Neuronal stem cell (in vitro differentiated cells): ENCODE results near the gene PPP4R2.

Experiments
- DNase-seq: peaks from one replicate; pipeline ENCODE4 v3.0.0-alpha.2; 2013; ENCODE audit warnings: low spot score
- H2AFZ ChIP-seq: one replicate; pipeline ENCODE4 v1.6.1; 2013; ENCODE audit warnings: mild to moderate bottlenecking, low read length, inconsistent platforms
- H2AK5ac ChIP-seq: 2 replicates; pipeline ENCODE4 v1.6.1; 2013; ENCODE audit warnings: low read depth, mild to moderate bottlenecking, inconsistent platforms, low read length, moderate library complexity, mixed read lengths
- H2BK120ac ChIP-seq: 2 replicates; pipeline ENCODE4 v1.6.1; 2013; ENCODE audit warnings: low read depth, mild to moderate bottlenecking, inconsistent platforms, low read length, moderate library complexity, mixed read lengths
- H2BK12ac ChIP-seq: one replicate; pipeline ENCODE4 v1.6.1; 2013; ENCODE audit warnings: low read length, inconsistent platforms
- H2BK15ac ChIP-seq: 2 replicates; pipeline ENCODE4 v1.6.1; 2013; ENCODE audit warnings: mild to moderate bottlenecking, low read length, inconsistent platforms, mixed read lengths
- H2BK5ac ChIP-seq: one replicate; pipeline ENCODE4 v1.6.1; 2013; ENCODE audit warnings: inconsistent platforms, mild to moderate bottlenecking, low read length, moderate library complexity
- H3K14ac ChIP-seq: one replicate; pipeline ENCODE4 v1.6.1; 2013; ENCODE audit warnings: low read length, inconsistent platforms
- H3K18ac ChIP-seq: 2 replicates; pipeline ENCODE4 v1.6.1; 2013; ENCODE audit warnings: low read length, inconsistent platforms
- H3K23ac ChIP-seq: 2 replicates; pipeline ENCODE4 v1.6.1; 2013; ENCODE audit warnings: low read depth, mild to moderate bottlenecking, mixed read lengths, low read length, inconsistent platforms; ENCODE audit not compliant: poor library complexity
- H3K27ac ChIP-seq: replicated peaks from 3 replicates; pipeline ENCODE4 v1.5.1; 2013; ENCODE audit warnings: low read length, inconsistent platforms
- H3K27me3 ChIP-seq, 3 experiments: 2 replicates each; pipeline ENCODE4 v1.6.1; 2013; ENCODE audit warnings: low read length in 3 of 3, mild to moderate bottlenecking in 2 of 3, inconsistent platforms in 1 of 3, low read depth in 1 of 3, mixed read lengths in 1 of 3, moderate library complexity in 1 of 3; ENCODE audit not compliant: control insufficient read depth in 3 of 3, insufficient read depth in 3 of 3
- H3K36me3 ChIP-seq, 2 donors: replicated peaks in 1 of 2; 2 replicates each; pipeline ENCODE4 v1.6.1; 2013; ENCODE audit warnings: low read length in 2 of 2; ENCODE audit not compliant: control insufficient read depth in 2 of 2, insufficient read depth in 2 of 2
- H3K4ac ChIP-seq: 2 replicates; pipeline ENCODE4 v1.6.1; 2013; ENCODE audit warnings: inconsistent platforms, mild to moderate bottlenecking, low read length, moderate library complexity
- H3K4me1 ChIP-seq, 2 donors: 1 replicate in 1 of 2; 2 replicates in 1 of 2; pipeline ENCODE4 v1.6.1; 2013; ENCODE audit warnings: low read length in 2 of 2, low read depth in 1 of 2; ENCODE audit not compliant: control insufficient read depth in 2 of 2, insufficient read depth in 1 of 2
- H3K4me2 ChIP-seq: one replicate; pipeline ENCODE4 v1.6.1; 2013; ENCODE audit warnings: mild to moderate bottlenecking, low read length, inconsistent platforms; ENCODE audit not compliant: insufficient read depth, poor library complexity, severe bottlenecking
- H3K4me3 ChIP-seq, 2 donors: 2 replicates each; pipeline ENCODE4 v1.5.1; 2013; ENCODE audit warnings: low read length in 2 of 2, mild to moderate bottlenecking in 2 of 2, inconsistent platforms in 1 of 2, moderate library complexity in 1 of 2
- H3K79me1 ChIP-seq: one replicate; pipeline ENCODE4 v1.6.1; 2013; ENCODE audit warnings: low read depth, mild to moderate bottlenecking, inconsistent platforms, low read length, moderate library complexity
- H3K9ac ChIP-seq: one replicate; pipeline ENCODE4 v1.6.1; 2013; ENCODE audit warnings: mild to moderate bottlenecking, low read depth, low read length, inconsistent platforms; ENCODE audit not compliant: poor library complexity
- H3K9me3 ChIP-seq, 2 donors: replicated peaks in 1 of 2; 2 replicates each; pipeline versions ENCODE3 to v1.6.1; 2013; ENCODE audit warnings: low read length in 2 of 2, mild to moderate bottlenecking in 2 of 2, inconsistent platforms in 1 of 2, low read depth in 1 of 2, mixed read lengths in 1 of 2, moderate library complexity in 1 of 2; ENCODE audit not compliant: control insufficient read depth in 2 of 2, insufficient read depth in 1 of 2
- H4K8ac ChIP-seq: one replicate; pipeline ENCODE4 v1.6.1; 2013; ENCODE audit warnings: low read depth, mild to moderate bottlenecking, inconsistent platforms, low read length, moderate library complexity
- H4K91ac ChIP-seq: one replicate; pipeline ENCODE4 v1.6.1; 2013; ENCODE audit warnings: low read length, low read depth, mild to moderate bottlenecking, inconsistent platforms; ENCODE audit not compliant: poor library complexity
- WGBS, 2 donors: extraction: QIAGEN DNeasy Blood & Tissue Kit; methylation state at CpG; one replicate each; pipeline ENCODE4 v1.1.7; 2013; ENCODE audit warnings: missing lambda C conversion rate in 2 of 2, mixed read lengths in 1 of 2; ENCODE audit not compliant: insufficient read length in 2 of 2, insufficient replicate concordance in 1 of 2; ENCODE audit errors: extremely low coverage in 2 of 2; 5-methylcytosine and 5-hydroxymethylcytosine counted together

PPP4R2 gene

DNA sequence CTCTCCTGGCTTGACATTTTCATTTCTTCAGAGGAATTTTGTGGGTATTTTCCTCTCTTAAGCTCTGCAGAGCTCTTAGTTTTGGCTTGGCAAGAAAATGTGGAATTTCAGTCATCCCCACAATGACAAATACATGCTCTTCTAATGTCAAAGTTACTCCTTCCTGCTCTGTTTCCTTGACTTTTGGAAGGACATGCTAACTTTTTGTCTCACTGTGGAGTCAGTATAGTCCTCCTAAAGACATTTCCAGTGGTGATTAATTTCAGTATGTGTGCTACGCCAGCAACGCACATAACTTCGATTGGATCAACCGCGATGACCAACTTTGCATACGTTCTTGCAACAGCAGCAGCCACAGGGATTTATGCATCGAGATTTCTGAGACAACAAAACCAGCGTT lies 78.2 kb downstream of the PPP4R2 start:
- H2AFZ ChIP-seq: no peak overlapping the region
- no peak overlapping the region for H2AK5ac ChIP-seq
- H2BK15ac ChIP-seq: no peak overlapping the region
- H3K36me3 ChIP-seq: no peaks in the 10 kb centered on the region
- DNase-seq: no peak
- H3K27ac ChIP-seq: no peak overlapping the region
- no peak overlapping the region for H4K91ac ChIP-seq
- no peak overlapping the region for H2BK120ac ChIP-seq
- no peak overlapping the region for H2BK5ac ChIP-seq
- no peak overlapping the region for H3K4ac ChIP-seq
- H3K79me1 ChIP-seq: no peaks in the 10 kb centered on the region
- H3K18ac ChIP-seq: no peak overlapping the region
- H2BK12ac ChIP-seq: no peak overlapping the region
- no peak overlapping the region for H3K4me2 ChIP-seq
- peaks cover 0 to 4% of the 10 kb centered on the region in 2 donors for H3K4me1 ChIP-seq
- no peak overlapping the region for H4K8ac ChIP-seq
- H3K9ac ChIP-seq: no peak overlapping the region
- WGBS, 2 donors: no CpG with 5 or more reads among the region's 8 CpGs
- H3K23ac ChIP-seq: no peak overlapping the region
- no peak overlapping the region for H3K4me3 ChIP-seq
- no peaks in the 10 kb centered on the region for H3K9me3 ChIP-seq
- no peak overlapping the region for H3K14ac ChIP-seq
- H3K27me3 ChIP-seq: peaks cover 0 to under 1% (median 0%) of the 10 kb centered on the region in 3 experiments

DNA sequence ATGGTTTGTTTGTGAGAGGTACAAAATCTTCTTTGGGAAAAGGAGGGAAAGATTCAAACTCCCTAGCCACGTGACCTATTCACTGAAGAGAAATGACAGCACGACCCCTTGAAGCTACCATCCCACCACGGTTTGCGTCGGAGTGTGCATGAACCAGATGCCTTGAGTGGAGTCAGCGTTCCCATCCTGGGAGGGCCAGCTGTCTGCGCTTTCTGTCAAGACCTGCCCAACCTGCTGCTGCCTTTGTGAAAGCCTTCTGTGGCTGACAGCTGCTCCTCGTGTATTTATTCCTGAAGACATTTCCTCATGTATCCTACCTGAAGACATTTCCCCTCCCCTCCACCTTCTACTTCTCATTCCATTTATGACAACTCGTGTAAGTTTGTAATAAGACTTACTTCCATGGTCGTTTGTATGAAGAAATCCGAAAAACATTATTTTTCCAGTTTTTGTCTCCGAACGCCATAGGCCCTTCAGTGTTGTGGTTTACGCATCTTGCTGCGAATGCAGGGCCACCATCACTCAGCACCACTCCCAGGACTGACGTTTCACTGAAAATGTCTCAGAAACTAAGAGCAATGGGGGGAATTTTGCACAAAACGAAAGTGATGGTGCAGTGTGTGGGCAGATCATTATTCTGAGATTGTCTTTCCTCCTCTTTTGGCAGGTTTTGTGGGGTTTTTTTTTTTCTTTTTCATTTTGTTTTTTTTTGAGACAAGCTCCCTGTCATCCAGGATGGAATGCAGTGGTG lies 83.8 kb downstream of the PPP4R2 start:
- no peak overlapping the region for H2AFZ ChIP-seq
- H3K4me1 ChIP-seq: no peaks in the 10 kb centered on the region
- H3K23ac ChIP-seq: no peak overlapping the region
- no peaks in the 10 kb centered on the region for H3K9me3 ChIP-seq
- peaks cover 0 to 16% (median 0%) of the 10 kb centered on the region in 3 experiments for H3K27me3 ChIP-seq
- H3K4ac ChIP-seq: no peak overlapping the region
- H3K9ac ChIP-seq: no peak overlapping the region
- H4K91ac ChIP-seq: no peak overlapping the region
- H2BK5ac ChIP-seq: no peak overlapping the region
- no peaks in the 10 kb centered on the region for H3K79me1 ChIP-seq
- no peak overlapping the region for H4K8ac ChIP-seq
- H2BK12ac ChIP-seq: no peak overlapping the region
- no CpG with 5 or more reads among the region's 17 CpGs for WGBS, 2 donors
- no peak overlapping the region for H2AK5ac ChIP-seq
- H3K4me2 ChIP-seq: no peak overlapping the region
- H2BK15ac ChIP-seq: no peak overlapping the region
- no peak overlapping the region for H3K27ac ChIP-seq
- H3K14ac ChIP-seq: no peak overlapping the region
- no peak for DNase-seq
- no peak overlapping the region for H3K4me3 ChIP-seq
- no peaks in the 10 kb centered on the region for H3K36me3 ChIP-seq
- no peak overlapping the region for H2BK120ac ChIP-seq
- H3K18ac ChIP-seq: no peak overlapping the region

DNA sequence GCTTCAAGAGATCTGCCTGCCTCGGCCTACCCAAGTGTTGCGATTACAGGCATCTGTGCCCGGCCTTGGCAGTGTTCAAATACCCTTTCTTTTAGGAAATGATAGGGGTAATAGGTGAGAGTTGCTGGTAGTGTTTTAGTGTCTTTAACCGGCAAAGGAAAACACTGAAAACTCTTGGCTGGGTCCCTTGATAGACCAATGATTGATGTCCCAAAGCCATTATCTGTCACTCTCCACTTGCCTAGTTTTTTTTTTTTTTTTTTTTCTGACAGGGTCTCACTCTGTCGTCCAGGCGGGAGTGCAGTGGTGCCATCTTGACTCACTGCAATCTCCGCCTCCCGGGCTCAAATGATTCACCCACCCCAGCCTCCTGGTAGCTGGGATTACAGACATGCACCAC lies 84.5 kb downstream of the PPP4R2 start:
- Histone ChIP-seq H2BK120ac (no peak overlapping the region), H3K23ac (no peak overlapping the region), H3K36me3 (no peaks in the 10 kb centered on the region), H3K4me3 (no peak overlapping the region), H2BK15ac (no peak overlapping the region), H3K4me1 (no peaks in the 10 kb centered on the region), H2AFZ (no peak overlapping the region), H3K4ac (no peak overlapping the region), H3K14ac (no peak overlapping the region), H2AK5ac (no peak overlapping the region), H3K9me3 (no peaks in the 10 kb centered on the region), H3K27me3 (peaks cover 0 to 16% (median 0%) of the 10 kb centered on the region in 3 experiments), H2BK5ac (no peak overlapping the region), H2BK12ac (no peak overlapping the region), H3K79me1 (no peaks in the 10 kb centered on the region), H3K4me2 (no peak overlapping the region), H4K91ac (no peak overlapping the region), H3K18ac (no peak overlapping the region), H3K9ac (no peak overlapping the region), H3K27ac (no peak overlapping the region), H4K8ac (no peak overlapping the region)
- WGBS, 2 donors: no CpG with 5 or more reads among the region's 8 CpGs
- no peak for DNase-seq

DNA sequence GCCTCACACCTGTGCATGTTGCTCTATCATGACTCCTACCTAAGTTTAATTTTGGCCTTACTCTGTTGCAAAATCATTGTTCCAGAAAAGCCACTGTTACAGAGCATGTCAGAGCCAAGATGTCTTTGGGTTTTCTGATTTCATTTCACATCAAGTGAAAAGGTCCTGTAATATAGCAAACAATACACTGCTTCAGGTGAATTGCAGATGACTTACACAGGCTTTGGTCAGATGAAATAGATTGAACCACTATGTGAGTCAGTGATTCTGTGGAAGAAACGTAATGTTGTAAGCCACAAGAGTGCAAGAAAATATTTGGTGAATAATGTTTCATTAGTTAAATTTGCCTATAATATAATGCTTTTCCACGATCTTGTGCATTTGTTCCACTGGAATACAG lies 87.6 kb downstream of the PPP4R2 start:
- H3K4me3 ChIP-seq: no peak overlapping the region
- H2BK5ac ChIP-seq: no peak overlapping the region
- H3K79me1 ChIP-seq: no peaks in the 10 kb centered on the region
- no peak overlapping the region for H2AK5ac ChIP-seq
- no peak overlapping the region for H3K14ac ChIP-seq
- no peak overlapping the region for H2BK120ac ChIP-seq
- no peaks in the 10 kb centered on the region for H3K36me3 ChIP-seq
- H4K91ac ChIP-seq: no peak overlapping the region
- no peak overlapping the region for H3K4me2 ChIP-seq
- no peak for DNase-seq
- H3K4ac ChIP-seq: no peak overlapping the region
- no peak overlapping the region for H3K23ac ChIP-seq
- H2BK12ac ChIP-seq: no peak overlapping the region
- no peak overlapping the region for H4K8ac ChIP-seq
- peaks cover 0 to 16% (median 0%) of the 10 kb centered on the region in 3 experiments for H3K27me3 ChIP-seq
- WGBS, 2 donors: no CpG with 5 or more reads among the region's 2 CpGs
- no peak overlapping the region for H2AFZ ChIP-seq
- H3K4me1 ChIP-seq: no peaks in the 10 kb centered on the region
- H3K9ac ChIP-seq: no peak overlapping the region
- no peak overlapping the region for H3K18ac ChIP-seq
- H2BK15ac ChIP-seq: no peak overlapping the region
- H3K9me3 ChIP-seq: no peaks in the 10 kb centered on the region
- no peak overlapping the region for H3K27ac ChIP-seq
